Measurements from ENCODE around the gene DHH.

DHH gene

DNA sequence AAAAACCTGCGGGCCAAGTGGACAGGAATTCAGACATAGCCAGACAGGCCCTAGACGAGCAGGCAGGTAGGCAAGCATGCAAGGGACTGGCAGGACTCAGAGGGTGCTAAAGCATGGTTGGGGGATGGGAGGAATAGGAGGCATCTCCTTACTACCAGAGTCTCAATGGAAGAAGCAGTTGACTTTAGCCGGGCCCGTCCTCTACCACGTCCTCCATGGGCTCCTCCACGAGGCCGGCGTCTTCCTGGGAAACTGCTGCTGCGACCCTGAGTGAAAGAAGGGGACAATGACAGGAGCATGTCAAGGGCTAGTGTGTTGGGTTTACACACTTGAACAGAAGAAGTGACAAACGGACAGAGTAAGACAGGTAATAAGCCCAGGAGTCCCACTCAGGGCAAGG lies 45.6 kb downstream of the DHH start:
- DNase-seq: no peak

GRCh38 chr12:49046129-49046895 lies 48.3 kb downstream of the DHH start:
- no peak for DNase-seq

GRCh38 chr12:49044660-49045059 lies 49.9 kb downstream of the DHH start:
- no peak for DNase-seq

- DNase-seq: peak; percentile 87
Measured at GRCh38 chr12:49043856-49044258, 50.7 kb downstream of the DHH start.

DNA sequence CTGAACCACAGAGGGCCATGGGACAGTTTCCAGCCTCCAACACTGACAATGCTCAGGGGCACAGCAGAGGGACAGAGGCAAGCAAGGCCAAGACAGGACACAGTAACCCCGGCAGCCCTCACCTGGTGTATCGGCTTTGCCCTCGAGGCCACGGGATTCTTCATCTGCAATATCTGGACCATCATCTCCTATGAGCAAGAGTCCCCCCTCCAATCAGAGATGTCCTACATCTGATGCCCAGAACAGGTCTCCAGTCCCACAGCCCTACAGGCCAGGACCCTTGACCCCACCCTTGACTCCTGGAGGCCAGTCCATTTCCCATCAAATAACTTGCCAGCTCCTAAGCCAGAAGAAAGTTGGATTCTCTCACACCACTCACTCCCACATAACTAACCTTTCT lies 51.4 kb downstream of the DHH start:
- no peak for DNase-seq

DNA sequence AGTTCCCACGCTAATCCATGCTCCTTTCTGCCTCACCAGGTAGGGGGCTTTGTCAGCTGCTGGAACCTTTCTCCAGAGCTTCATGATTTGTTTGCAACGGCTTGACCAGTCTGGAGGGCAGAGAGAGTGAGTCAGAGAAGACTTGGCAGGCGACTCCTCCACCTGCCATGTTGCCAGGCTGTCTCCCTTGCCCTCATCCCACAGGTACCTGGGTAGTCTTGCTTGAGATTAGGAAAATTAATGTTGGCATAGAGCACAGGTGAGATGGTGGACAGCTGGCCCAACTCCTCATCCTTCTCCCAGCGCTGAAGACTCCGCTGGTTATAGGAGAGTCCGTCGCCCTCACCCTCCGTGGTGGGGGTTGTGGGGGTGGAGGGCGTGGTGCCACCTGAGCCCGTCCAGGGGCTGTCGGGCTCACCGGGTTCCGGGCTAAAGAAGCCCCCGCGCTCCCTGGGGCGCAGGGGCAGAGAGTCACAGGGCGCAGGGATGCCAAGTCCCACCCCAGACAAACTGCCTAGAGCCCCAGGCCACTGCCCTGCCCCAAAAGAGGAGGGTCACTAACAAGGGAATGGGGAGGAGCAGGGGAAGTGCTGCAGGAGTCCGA lies 52.6 kb downstream of the DHH start:
- no peak for DNase-seq

GRCh38 chr12:49041036-49041880 lies 53.3 kb downstream of the DHH start:
- no peak for DNase-seq

DNA sequence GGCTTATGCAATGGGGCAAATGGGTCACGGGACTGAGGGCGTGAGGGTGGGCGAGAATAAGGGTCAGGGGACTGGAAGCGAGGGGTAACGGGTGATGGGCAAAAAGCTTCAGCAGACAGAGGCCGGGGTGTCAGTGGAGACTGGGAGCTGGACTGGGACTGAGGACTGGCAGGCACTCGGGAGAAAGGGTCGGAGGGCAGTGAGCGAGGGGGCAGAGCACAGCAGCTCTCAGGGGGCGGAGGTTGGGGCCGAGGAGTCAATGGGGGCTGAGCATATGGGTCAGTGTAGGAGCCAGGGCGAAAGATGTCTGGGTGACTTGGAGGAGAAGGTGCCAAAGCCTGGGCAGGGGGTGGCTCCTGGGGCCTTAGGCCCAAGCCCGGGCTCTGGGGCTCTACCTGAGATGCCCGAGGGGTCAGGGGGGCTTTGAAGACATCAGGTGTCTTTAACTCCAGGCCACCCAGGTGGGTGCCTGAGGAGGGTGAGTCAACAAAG lies 54.2 kb downstream of the DHH start:
- DNase-seq: no peak

DNA sequence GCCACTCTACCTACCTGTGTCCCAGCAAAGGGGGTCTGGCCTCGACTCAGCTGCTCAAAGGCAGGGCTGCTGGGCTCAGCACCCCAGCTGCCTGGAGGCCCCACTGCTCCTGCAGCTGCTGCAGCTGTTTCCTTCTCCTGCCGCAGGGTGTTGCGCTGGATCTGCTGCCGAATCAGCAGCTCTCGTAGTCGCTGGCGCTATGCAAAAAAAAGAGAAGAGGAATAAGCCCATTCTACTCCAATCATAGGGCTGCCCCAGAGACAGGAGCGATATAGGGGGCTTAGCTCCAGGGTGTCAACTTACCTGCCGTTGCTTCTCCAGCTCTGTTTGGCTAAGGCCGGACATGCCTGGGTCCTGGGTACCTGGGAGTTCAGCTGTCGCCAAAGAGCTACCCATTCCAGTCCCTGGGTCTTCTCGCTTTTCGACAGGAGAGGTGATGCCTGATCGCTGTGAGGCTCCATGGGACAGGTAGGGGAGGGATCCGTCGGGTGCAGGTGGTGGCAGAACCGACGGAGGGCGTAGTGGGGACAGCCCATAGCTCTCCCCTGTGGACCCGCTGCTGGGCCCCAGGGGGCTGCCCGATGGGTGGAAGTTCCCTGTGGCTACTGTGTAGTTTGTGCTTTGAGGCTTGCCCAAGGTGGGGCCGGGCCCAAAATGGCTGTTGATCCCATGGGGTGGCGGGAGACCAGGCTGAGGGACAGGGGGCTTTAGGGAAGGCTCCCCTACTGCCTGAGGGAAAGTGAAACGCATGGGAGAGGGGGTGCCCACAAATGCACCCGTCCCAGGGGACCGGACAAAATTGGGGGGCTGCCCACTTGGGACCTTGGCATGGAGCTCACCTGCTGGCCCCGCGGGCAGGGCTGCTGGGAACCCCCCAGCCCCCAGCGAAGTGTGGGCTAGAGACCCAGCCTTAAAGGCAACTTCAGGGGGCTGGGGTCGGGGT lies 54.9 kb downstream of the DHH start:
- DNase-seq: no peak

- no peak for DNase-seq
Measured at GRCh38 chr12:49038291-49038955, 56.2 kb downstream of the DHH start.

GRCh38 chr12:49037947-49038237 lies 56.7 kb downstream of the DHH start:
- DNase-seq: no peak

GRCh38 chr12:49037111-49037946 lies 57.3 kb downstream of the DHH start:
- no peak for DNase-seq

Measured in T-helper 9 cell (primary cell).